Body of pancreas (tissue), 4 donors: ENCODE measurements around the gene SFT2D2.

Experiments used
- CTCF ChIP-seq, 7 experiments: fragments of 450-650 bp in 4 of 7; fragments of 200-600 bp in 3 of 7; sonication (generic) in 3 of 7; IDR thresholded peaks; one replicate each; pipeline ENCODE4 v1.5.1; 2016 to 2019; ENCODE audit warnings: antibody characterized with exemption in 7 of 7
- POLR2A ChIP-seq, 3 donors: fragments of 450-650 bp; IDR thresholded peaks; one replicate each; pipeline ENCODE4 v1.6.1; 2016; ENCODE audit warnings: antibody characterized with exemption in 3 of 3, mild to moderate bottlenecking in 2 of 3

GRCh38 chr1:168206111-168206510 is 19.7 kb upstream of the SFT2D2 start:
- TF ChIP-seq CTCF (IDR thresholded peaks at IDR 0.05) (no peak), POLR2A (IDR thresholded peaks at IDR 0.05) (no peak)
